NCI-H2171 treated with DMSO at 0.1 percent for 48 hours (cell line): ENCODE results near the gene MBOAT1.
A peak's percentile ranks its signal among the peaks of the same experiment; 100 is the strongest.
"Not testable (repeated sequence)": the region's sequence is repeated elsewhere in the genome, so short reads cannot be mapped to it uniquely, and the experiment has no call there.

Experiments used
- DNase-seq: peaks from one replicate; lab custom pipeline; 2025; lab: John Stamatoyannopoulos, UW

MBOAT1 gene

DNA sequence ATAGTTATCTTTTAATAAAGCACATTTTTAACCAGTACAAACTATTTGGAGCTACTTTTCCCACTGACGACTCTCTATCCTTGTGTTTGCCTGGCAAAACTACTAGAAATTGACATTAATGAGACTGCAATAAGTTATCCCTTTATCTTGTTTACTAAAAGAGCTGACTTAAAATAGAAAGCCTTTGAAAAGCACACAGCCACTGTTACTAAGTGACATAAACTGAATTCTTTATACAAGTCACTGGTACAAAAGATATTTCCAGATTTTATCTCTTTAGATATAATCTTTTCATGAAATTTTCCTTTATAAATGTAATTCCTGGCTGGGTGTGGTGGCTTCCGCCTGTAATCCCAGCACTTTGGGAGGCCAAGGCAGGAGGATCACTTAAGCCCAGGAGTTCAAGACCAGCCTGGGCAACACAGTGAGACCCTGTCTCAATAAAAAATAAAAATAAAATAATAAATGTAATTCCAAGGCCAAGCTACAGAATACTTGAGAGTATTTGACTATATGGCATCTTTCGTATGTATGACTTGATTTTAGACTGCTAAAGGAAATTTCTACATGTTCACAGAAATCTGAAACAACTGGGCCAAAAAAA is 9.5 kb downstream of the MBOAT1 start:
- DNase-seq = no peak

DNA sequence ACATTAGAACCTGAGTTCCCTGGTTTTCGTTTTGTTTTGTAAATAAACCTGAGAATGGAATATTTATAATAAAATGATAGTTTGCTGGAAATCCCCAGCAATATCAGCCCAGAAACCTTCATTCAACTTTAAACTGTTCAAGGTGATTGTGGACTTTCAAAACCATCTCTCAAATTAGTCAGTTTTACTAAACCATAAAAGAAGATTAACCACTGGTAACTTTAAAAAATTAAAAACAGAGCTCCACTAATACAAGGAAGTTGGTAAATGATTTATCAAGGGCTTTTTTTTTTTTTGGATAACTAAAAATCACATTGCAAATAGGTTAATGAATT is 10.0 kb downstream of the MBOAT1 start:
- no peak for DNase-seq

DNA sequence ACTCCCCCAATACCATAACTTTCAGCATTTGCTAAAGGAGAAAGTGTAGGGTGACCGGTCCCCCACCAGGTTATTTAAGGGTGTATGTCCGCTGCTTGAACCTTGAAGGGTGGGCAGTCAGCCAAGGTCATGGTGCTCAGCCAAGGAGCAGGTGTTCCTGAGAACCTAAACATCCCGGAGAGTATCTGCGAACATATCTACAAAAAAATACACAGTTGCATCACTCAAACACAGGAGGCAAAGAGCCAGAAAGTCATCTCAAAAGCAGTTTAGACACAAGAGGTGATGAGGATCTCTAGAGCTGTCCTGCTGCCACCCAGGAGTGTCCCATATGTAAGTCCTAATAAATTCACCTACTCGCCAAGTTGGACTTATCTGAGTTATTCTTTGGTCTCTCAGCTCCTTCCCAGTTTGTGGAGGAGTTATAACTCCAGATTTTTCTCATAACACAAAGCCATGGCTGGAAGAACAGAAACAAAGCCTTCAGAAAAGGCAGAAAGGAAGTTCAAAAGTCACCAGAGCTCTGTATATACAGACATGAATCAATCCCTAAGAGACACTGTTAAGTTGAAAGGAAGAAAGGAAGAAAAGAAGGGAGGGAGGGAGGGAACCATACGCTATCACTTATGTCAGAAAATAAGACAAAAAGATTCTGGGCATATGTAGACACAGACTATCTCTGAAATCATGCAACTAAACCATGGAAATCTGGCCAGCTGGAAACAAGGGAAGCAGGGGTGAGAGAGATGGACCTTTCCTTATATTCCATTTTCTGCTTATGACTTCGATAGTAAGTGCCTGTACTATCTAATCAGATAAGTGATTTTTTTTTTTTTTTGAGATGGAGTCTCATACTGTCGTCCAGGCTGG is 11.3 kb downstream of the MBOAT1 start:
- no peak for DNase-seq

DNA sequence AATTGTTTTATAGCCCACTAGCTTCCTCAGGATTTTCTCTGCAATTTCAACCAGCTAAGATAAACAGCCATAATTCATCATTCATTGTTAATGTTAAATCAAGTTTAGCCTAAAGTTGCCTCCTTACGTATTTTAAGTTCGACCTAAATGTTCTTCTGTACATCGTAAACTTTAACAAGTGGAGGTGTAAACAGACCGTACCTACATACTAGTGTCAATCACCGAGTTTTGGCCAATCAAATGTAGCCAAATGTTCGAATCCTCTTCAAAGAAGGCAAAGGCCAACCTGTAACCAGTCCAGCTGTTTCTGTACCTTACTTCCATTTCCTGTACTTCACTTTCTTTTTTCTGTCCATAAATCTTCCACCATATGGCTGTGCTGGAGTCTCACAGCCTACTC is 13.5 kb downstream of the MBOAT1 start:
- DNase-seq = no peak

DNA sequence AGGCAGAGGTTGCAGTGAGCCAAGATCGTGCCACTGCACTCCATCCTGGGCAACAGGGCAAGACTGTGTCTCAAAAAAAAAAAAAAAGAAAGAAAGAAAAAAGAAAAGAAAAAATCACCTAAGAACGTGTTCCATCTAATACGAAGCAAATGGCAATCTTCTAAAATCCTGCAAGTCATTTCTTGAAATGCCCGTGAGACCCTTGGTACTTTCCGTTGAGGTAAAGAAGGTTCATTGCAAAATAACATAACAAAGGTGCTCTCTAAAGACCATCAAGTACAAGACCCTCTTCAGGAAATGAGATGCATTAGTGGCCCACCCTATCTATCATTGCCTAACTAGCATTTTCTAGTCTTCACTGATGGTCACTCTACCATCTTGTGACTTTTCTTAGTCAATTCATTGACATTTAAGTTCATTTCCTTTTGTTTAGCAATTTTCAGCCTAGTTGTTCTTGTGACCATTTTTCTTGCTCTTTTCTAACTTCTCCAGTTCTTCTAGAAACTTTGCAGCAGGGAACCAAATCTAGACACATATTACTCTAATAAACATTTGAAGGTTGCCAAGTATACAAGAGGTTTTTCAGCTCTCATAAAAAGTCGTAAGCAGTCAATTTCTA is 14.0 kb downstream of the MBOAT1 start:
- DNase-seq = no peak

DNA sequence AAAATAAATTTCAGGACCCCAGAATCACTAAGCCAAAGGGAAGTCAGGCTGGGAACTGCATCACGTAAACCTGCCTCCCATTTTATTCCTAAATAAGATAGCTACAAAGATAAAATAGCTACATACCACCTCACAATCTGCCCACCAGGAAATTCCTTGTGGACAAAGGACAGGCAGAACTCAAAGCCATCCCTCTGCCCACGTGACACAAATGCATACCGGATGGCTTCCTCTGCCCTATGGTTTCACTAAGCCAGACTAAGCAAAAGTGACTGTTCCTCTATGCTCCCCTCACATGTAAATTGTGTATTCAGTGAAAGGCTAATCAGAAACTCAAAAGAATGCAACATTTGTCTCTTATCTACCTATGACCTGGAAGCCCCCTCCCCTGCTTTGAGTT is 15.0 kb downstream of the MBOAT1 start:
- DNase-seq = no peak

DNA sequence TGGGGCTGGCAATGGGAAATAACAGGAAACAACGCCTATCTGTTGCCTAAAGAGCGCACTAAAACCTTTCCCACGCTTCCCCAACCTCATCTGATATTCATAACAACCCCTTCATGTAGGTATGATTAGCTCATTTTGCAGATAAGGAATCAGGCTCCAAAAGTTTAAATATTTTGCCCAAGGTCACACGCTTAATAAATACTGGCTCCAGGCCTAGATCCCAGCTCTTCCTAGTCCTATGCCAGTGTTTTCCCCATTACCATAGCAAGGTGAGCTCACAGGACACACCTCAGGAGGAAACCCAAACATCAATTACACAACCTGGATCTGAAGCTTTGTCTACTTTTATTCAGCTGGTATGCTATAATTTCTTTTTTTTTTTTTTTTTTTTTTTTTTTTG is 19.6 kb downstream of the MBOAT1 start:
- no peak for DNase-seq

DNA sequence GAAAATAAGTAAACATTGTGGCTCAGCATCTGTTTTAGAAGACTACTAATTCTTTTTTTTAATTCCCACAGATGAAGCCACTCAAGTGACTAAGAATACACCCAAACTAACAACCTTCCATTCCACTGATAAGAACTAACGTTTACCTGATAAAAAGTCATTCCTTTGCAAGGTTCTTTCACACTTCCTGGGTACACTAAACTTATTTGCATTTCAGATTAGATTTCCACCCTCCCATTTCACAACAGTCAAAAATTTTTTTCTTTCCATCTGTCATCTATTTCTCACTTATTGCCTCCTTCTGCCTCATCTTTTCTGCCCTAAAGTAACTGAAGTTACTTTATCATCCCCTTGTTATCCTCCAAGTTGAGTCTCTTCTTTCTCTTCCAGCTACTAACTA is 20.3 kb downstream of the MBOAT1 start:
- DNase-seq = peak; percentile 40

DNA sequence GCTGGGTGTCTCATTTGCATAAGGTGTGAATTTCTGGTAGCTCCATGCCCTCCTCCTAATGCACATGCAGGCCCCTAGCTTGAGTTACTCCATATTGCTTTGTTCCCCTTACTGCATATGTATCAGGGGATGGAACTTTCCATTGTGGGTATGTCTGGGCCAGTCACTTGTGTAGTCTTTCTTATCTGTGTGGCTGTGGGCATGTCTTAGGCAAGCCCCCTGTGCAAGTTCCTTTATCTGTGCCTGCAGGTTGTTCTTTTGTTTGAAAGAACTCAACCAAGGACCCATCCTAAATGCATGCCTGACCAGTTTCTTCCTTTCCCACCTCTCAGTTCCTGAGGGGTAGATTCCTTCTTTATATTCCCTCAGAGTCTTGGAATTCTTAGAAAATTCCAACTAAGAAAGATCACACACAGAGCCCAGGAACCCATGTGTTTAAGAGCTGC is 23.6 kb downstream of the MBOAT1 start:
- DNase-seq = no peak

DNA sequence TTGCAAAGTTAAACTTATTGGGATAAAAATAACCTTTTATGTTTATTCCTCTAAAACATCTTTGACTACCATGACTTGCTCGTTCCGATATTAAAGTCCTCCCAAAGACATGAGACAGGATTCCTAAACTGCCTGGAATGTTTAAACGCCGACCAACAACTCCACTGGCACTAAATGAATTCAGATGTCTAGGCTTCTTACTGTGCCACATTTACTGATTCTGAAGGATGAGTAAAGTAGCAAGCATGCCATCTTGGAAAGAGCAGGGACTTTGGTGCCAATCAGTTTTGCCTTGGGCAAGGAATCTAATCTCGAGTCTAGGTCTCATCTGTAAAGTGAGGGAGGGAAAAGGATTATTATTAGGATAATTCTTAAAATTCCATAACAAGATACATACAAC is 25.3 kb downstream of the MBOAT1 start:
- no peak for DNase-seq

DNA sequence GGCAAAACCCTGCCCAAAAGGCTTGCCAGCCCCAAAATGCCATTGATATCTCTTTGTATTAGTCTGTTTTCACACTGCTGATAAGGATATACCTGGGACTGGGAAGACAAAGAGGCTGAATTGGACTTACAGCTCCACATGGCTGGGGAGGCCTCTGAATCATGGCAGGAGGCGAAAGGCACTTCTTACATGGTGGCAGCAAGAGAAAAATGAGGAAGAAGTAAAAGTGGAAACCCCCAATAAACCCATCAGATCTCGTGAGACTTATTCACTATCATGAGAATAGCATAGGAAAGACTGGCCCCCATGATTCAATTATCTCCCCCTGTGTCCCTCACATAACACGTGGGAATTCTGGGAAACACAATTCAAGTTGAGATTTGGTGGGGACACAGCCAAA is 28.6 kb downstream of the MBOAT1 start:
- DNase-seq = no peak

DNA sequence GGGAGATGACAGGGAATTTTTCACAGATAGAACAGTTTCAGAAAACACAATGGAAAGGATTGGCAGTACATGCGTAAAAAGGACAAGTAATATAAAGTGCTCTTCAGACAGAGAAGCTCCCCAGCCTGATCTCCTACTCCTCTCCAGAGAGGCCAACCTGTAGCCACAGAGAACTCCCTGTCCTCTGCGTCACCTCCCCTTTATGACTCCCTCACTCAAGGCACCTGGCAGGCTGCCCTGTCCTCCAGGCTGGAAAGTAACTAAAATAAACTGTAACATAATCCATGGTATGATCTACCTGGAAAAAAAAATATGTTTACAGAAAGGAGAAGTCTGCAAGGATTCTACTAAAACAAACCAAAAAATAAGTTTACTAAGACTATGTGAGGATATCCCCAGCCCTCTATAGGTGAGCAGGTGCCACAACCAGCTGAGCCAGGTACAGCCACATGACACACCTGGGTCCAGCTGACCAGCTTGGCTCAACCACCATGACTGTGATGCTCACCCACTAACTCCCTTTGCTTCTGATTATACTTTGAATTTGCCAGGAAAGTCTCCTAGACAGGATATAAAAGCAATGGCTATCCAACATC is 29.2 kb downstream of the MBOAT1 start:
- DNase-seq = peak; percentile 82

DNA sequence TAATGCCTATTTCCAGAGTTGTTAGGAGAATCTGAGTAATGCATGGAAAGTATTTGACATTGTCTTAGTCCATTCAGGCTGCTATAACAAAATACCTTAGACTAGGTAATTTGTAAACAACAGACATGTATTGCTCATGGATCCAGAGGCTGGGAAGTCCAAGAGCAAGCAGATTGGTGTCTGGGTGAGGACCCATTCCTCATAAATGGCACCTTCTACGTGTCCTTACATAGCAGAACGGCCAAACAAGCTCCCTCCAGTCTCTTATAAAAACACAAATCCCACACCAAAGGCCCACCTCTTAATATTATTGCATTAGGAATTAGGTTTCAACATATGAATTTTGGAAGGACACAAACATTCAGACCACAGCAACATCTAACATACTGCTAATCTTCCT is 30.2 kb downstream of the MBOAT1 start:
- DNase-seq = no peak

DNA sequence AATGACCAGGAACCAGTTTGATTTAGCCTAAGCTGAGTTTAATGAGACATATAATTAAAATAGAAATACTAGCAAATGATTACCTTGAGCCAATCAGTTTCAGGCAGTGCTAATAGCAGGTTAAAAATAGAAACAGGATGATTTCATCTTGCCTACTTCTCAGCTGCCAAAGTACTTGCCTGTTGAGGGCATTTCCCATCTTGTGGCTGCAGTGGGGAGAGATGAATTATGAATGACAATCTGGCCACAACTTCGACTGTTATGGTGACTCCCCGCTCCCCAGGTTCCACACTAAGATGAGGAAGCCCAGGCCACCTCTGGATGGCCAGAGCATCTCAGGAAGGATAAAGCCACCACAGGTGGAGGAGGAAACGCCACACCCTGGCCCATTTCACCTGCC is 31.3 kb downstream of the MBOAT1 start:
- no peak for DNase-seq

DNA sequence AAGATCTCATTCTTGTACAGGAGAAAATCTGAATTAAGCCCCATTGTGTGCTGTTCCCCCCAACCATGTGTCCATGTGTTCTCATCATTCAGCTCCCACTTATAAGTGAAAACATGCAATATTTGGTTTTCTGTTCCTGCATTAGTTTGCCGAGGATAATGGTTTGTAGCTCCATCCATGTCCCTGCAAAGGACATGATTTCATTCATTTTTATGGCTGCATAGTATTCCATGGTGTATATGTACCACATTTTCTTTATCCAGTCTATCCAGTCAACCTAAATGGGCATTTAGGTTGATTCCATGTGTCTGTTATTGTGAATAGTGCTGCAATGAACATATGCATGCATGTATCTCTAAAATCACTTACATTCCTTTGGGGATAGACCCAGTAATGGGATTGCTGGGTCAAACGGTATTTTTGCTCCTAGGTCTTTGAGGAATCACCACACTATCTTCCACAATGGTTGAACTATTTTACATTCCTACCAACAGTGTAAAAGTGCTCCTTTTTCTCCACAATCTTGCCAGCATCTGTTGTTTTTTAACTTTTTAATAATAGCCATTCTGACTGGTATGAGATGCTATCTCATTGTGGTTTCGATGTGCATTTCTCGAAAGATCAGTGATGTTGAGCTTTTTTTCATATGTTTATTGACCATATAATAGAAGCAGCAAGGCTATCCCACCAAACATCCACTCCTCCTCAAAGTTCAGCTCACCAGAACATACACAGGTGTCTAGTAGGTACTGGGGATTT is 32.8 kb downstream of the MBOAT1 start:
- not testable (repeated sequence) for DNase-seq

DNA sequence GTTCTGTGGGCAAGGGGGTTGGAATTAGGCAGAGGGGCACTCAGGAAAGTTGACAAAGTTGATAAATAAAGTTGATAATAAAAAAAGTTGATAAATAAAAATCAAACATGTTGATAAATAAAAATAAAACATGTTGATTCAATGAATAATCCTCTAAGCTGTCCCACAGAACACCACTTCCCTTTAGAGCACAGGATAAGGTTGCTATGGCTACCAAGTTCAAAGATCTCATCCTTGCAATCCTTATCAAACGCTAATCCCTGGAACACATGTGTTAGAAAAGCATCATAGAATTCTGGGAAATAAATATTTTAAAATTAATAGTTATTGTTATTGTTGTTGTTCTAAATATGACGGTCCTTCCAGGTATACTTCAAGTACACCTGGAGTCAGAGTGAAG is 33.9 kb downstream of the MBOAT1 start:
- DNase-seq = no peak

DNA sequence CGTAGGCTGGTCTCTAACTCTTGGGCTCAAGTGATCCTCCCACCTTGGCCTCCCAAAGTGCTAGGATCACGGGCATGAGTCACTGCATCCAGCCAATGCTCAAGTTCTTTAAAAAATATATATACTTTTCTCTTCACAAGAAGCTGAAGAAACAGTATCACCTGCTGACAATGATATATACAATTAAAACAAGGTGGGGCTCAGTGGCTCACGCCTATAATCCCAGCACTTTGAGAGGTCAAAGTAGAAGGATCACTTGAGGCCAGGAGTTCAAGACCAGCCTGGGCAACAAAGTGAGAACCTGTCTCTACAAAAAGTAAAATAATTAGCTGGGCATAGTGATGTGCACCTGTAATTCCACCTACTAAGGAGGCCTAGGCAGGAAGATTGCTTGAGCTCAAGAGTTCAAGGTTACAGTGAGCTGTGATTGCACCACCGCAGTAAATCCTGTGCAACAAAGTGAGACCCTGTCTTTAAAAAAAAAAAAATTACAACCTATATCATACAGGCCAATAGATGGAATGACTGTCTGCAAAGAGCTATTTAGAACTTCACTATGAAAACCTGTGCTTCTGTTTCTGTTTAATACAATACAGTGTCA is 36.4 kb downstream of the MBOAT1 start:
- DNase-seq = no peak

DNA sequence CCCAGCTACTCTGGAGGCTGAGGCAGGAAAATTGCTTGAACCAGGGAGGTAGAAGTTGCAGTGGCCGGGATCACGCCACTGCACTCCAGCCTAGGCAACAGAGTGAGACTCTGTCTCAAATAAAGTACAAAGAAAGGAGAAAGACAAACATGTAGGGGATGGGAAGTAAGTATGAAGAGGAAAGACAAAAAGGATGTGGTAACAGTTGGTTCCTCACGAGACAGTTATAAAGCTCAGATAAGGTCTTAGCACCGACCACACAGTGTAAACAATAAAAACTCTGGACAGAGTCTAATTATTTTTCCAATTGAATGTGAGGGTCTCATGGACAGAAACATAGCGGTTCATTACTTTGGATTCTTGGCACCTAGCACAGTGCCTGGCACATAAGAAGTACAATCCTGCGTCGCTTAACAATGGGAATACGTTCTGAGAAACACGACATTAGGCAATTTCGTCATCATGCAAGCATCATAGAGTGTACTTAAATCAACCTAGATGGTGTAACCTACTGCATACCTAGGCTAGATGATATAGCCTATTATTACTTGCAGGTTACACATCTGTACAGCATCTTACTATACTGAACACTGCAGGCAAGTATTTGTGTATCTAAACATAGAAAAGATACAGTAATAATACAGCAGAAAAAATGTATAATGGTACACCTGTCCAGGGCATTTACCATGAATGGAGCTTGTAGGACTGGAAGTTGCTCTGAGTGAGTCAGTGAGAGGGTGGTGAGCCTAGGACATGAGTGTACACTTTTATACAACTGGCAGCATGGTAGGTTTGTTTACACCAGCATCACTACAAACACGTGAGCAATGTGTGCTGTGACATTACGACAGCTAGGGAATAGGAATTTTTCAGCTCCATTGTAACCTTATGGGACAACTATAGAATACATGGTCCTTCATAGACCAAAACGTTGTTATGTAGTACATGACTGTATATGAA is 38.2 kb downstream of the MBOAT1 start:
- no peak for DNase-seq

DNA sequence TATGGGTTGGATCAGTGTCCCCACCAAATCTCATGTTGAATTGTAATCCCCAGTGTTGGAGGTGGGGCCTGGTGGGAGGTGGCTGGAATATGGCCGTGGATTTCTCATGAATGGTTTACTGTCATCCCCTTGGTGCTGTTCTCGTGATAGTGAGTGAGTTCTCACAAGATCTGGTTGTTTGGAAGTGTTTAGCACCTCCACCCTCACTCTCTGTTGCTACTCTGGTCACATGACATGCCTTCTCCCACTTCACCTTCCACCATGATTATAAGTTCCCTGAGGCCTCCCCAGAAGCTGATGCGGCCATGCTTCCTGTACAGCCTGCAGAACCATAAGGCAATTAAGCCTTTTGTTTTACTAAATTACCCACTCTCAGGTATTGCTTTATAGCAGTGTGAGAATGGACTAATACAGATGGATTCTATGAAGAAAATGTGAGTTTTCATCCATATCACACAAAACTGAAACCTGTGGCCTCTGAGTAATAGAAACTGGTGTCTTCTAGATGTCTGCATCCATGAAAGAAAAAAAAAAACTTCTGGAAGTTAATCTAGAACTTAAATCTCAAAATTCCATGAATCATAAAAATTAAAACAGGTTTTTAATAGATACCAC is 39.3 kb downstream of the MBOAT1 start:
- DNase-seq = no peak

DNA sequence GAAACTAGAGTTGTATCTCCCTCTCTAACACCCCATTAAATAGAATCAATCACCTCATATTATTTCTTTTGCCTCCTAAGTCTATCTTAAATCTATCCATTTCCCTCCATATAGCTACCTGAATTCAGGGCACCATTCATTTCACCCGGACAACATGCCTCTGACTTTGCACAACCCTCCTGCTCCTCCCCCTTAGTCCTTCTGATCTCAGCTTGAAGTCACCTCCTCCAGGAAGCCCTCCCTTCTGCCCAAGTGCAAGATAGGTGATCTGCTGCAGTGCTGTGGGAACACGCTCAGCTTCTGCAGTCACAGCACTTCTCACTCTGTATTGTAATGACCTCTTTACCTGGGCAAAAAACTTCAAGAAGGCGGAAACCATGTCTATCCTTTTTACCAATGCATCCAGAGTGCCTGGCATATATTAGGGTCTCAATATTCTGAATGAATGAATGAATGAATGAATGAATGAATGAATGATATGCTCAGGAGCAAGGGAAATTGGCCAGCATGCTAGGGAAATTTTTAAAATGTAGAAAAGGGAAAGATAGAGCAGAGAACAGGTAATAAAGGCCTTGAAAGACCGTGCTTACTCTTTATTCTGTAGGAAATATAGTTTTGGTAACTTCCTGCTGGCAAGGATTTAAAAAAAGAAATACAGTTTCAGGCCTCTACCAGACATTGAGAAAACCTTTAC is 41.7 kb downstream of the MBOAT1 start:
- DNase-seq = no peak
